ENCODE data around the gene C1QTNF2. TPM values are rescaled to one million over a fixed set of nuclear protein-coding genes. Genes with fewer than 3 reads are reported as not detected.
A peak's percentile ranks its signal among the peaks of the same experiment; 100 is the strongest.

The C1QTNF2 gene, protein sequence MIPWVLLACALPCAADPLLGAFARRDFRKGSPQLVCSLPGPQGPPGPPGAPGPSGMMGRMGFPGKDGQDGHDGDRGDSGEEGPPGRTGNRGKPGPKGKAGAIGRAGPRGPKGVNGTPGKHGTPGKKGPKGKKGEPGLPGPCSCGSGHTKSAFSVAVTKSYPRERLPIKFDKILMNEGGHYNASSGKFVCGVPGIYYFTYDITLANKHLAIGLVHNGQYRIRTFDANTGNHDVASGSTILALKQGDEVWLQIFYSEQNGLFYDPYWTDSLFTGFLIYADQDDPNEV
- not detected for polyA plus RNA-seq (2012; ENCODE audit: low read depth, missing spikeins)

DNA sequence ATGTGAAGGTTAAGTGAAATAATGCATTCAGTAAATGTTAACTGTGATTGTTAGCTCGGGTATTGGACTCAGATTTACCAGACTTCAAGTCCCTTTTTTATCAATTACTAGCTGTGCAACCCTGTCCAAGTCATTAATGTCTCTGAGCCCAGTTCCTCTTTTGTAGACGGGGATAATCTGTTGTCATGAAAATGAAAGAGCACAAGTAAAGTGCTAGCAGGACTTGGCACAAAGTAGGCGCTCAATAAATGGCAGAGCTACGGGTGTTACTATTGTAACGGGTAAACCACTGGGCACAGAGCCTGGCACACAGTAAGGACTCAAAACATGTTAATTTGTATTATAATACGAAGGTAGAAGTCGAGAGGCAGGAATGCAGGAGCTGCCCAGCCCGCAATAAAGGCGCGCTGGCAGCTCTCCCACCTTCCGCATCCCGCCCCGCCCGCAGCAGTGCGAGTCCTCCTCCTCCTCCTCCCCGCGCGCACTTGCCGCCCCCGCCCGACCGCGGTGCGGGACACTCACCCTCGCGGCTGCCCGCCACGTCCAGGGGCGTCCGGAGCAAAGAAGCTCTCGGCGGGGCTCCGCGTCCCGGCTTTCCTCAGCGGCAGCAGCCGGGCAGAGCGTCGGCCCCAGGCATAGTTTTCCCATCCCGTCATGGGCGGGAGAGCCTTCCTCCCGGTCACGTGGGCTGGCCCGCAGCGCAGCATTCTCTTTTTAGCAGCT, at the start of gene C1QTNF2:
C1QTNF2 (minus strand) TSS at position 637 of the 723 bp plus-strand sequence. CDS start 15,615 bp downstream, outside the sequence.
- FAIRE-seq (peak; percentile 55), DNase-seq (ENCODE audit: insufficient read length, low spot score) (no peak)

DNA sequence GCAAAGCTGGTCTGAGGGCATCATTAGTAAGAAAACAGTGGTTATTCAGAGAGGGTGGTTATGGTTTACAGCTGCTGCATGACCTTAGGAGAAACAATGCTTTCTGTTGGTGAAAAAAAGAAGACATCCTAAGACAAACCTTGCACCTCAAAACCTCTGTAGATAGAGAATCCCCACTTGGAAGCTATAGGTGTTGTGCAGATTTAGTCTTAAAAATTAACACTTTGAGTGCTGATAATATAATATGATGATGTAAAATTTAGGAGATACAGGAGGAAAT, 49.8 kb upstream of the C1QTNF2 start:
- no peak for DNase-seq (ENCODE audit: insufficient read length, low spot score)
- TF ChIP-seq POLR2A (IDR thresholded peaks at IDR 0.05; ENCODE audit: low read depth, low read length) (no peak), POLR2AphosphoS5 (IDR thresholded peaks at IDR 0.05; ENCODE audit: low read depth, low read length) (no peak), PAX5 (IDR thresholded peaks at IDR 0.05; ENCODE audit: insufficient read depth, low read length, severe bottlenecking) (no peak), TAF1 (IDR thresholded peaks at IDR 0.05; ENCODE audit: low read depth, low read length) (no peak), POU2F2 (IDR thresholded peaks at IDR 0.05; ENCODE audit: low read depth, low read length) (no peak)
- FAIRE-seq = peak; percentile 86

More for the DNA sequence above, at the start of gene C1QTNF2:
- TF ChIP-seq POLR2A (IDR thresholded peaks at IDR 0.05; ENCODE audit: low read depth, low read length) (no peak), SPI1 (IDR thresholded peaks at IDR 0.05; ENCODE audit: low read depth, low read length) (peak; percentile 77)

GRCh38 chr5:160419458-160420330, 49.3 kb upstream of the C1QTNF2 start:
- no peak for DNase-seq (ENCODE audit: insufficient read length, low spot score)
- no peak for TF ChIP-seq SPI1 (IDR thresholded peaks at IDR 0.05; ENCODE audit: low read depth, low read length)
- TF ChIP-seq TAF1 (IDR thresholded peaks at IDR 0.05; ENCODE audit: low read depth, low read length) = no peak
- no peak for TF ChIP-seq PAX5 (IDR thresholded peaks at IDR 0.05; ENCODE audit: insufficient read depth, low read length, severe bottlenecking)
- no peak for TF ChIP-seq POU2F2 (IDR thresholded peaks at IDR 0.05; ENCODE audit: low read depth, low read length)
- TF ChIP-seq POLR2A (IDR thresholded peaks at IDR 0.05; ENCODE audit: low read depth, low read length) = no peak
- TF ChIP-seq POLR2AphosphoS5 (IDR thresholded peaks at IDR 0.05; ENCODE audit: low read depth, low read length) = no peak
- peak; percentile 9 for FAIRE-seq

- peak; percentile 99 for FAIRE-seq
- TF ChIP-seq SPI1 (IDR thresholded peaks at IDR 0.05; ENCODE audit: low read depth, low read length) = 0 out of 2 replicates have a peak, but pooled peaks have one; percentile 13
- TF ChIP-seq POU2F2 (IDR thresholded peaks at IDR 0.05; ENCODE audit: low read depth, low read length) = no peak
- TF ChIP-seq TAF1 (IDR thresholded peaks at IDR 0.05; ENCODE audit: low read depth, low read length) = peak; percentile 78
- peak; percentile 63; the same call in 1 of the 2 replicates for TF ChIP-seq POLR2A (IDR thresholded peaks at IDR 0.05; ENCODE audit: low read depth, low read length)
- TF ChIP-seq PAX5 (IDR thresholded peaks at IDR 0.05; ENCODE audit: insufficient read depth, low read length, severe bottlenecking) = no peak
- TF ChIP-seq POLR2AphosphoS5 (IDR thresholded peaks at IDR 0.05; ENCODE audit: low read depth, low read length) = peak; percentile 71; the same call in 1 of the 2 replicates
- peak; percentile 65 for DNase-seq (ENCODE audit: insufficient read length, low spot score)
These were observed 48.4 kb upstream of the C1QTNF2 start, which contains the start of gene SLU7 for GRCh38 chr5:160418561-160419457. TSS of gene SLU7 (minus strand) at chr5:160419081. CDS start at chr5:160415294, 3,787 bp downstream.

- peak; percentile 79 for FAIRE-seq
- TF ChIP-seq TAF1 (IDR thresholded peaks at IDR 0.05; ENCODE audit: low read depth, low read length) = no peak
- TF ChIP-seq POU2F2 (IDR thresholded peaks at IDR 0.05; ENCODE audit: low read depth, low read length) = no peak
- peak; percentile 58 for TF ChIP-seq POLR2A (IDR thresholded peaks at IDR 0.05; ENCODE audit: low read depth, low read length)
- TF ChIP-seq POLR2AphosphoS5 (IDR thresholded peaks at IDR 0.05; ENCODE audit: low read depth, low read length) = peak; percentile 69; the same call in 1 of the 2 replicates
- TF ChIP-seq PAX5 (IDR thresholded peaks at IDR 0.05; ENCODE audit: insufficient read depth, low read length, severe bottlenecking) = no peak
- TF ChIP-seq SPI1 (IDR thresholded peaks at IDR 0.05; ENCODE audit: low read depth, low read length) = 0 out of 2 replicates have a peak, but pooled peaks have one; percentile 13
- peak; percentile 63 for DNase-seq (ENCODE audit: insufficient read length, low spot score)
These were observed 29.3 kb upstream of the C1QTNF2 start, which contains the start of gene FAM200C for GRCh38 chr5:160399402-160400353. TSS of gene FAM200C (minus strand) at chr5:160400054. CDS start at chr5:160395490, 4,564 bp downstream.

- DNase-seq (ENCODE audit: insufficient read length, low spot score) (no peak), FAIRE-seq (no peak)
- no peak for TF ChIP-seq SPI1 (IDR thresholded peaks at IDR 0.05; ENCODE audit: low read depth, low read length)
These were observed 28.4 kb upstream of the C1QTNF2 start for GRCh38 chr5:160398806-160399205.

- DNase-seq (ENCODE audit: insufficient read length, low spot score) (no peak), FAIRE-seq (no peak)
- TF ChIP-seq POLR2AphosphoS5 (IDR thresholded peaks at IDR 0.05; ENCODE audit: low read depth, low read length) = no peak
- TF ChIP-seq POLR2A (IDR thresholded peaks at IDR 0.05; ENCODE audit: low read depth, low read length) = no peak
- TF ChIP-seq SPI1 (IDR thresholded peaks at IDR 0.05; ENCODE audit: low read depth, low read length) = no peak
- TF ChIP-seq PAX5 (IDR thresholded peaks at IDR 0.05; ENCODE audit: insufficient read depth, low read length, severe bottlenecking) = no peak
- no peak for TF ChIP-seq POU2F2 (IDR thresholded peaks at IDR 0.05; ENCODE audit: low read depth, low read length)
- no peak for TF ChIP-seq TAF1 (IDR thresholded peaks at IDR 0.05; ENCODE audit: low read depth, low read length)
These were observed 27.1 kb upstream of the C1QTNF2 start for GRCh38 chr5:160397492-160397891.

DNA sequence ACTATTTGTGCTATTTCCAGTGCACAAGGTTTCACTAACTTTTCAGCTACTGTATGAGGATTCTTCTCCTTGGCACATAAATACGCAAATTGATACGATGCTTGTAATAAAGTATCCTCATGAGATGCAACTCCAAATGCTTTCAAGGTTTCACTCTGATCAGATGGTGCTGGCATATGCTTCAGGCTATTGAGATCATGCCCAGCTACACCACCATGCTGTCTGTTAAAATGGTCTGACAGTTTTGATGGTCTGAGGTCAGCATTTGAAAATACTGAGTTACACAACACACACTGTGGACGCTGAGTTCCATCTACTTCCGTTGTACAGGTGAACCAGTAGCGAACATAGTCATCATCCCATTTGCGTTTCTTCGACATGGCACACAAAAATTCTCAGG, 24.7 kb upstream of the C1QTNF2 start:
- FAIRE-seq = no peak
- no peak for DNase-seq (ENCODE audit: insufficient read length, low spot score)
- TF ChIP-seq TAF1 (IDR thresholded peaks at IDR 0.05; ENCODE audit: low read depth, low read length) = no peak
- no peak for TF ChIP-seq POLR2A (IDR thresholded peaks at IDR 0.05; ENCODE audit: low read depth, low read length)
- no peak for TF ChIP-seq SPI1 (IDR thresholded peaks at IDR 0.05; ENCODE audit: low read depth, low read length)
- no peak for TF ChIP-seq POU2F2 (IDR thresholded peaks at IDR 0.05; ENCODE audit: low read depth, low read length)
- TF ChIP-seq PAX5 (IDR thresholded peaks at IDR 0.05; ENCODE audit: insufficient read depth, low read length, severe bottlenecking) = no peak
- TF ChIP-seq POLR2AphosphoS5 (IDR thresholded peaks at IDR 0.05; ENCODE audit: low read depth, low read length) = no peak

All from GM12891 (cell line).